Peyer's patch (tissue), 4 donors: ENCODE measurements around the gene SERINC1. TPM values are rescaled to one million over a fixed set of nuclear protein-coding genes. Genes with fewer than 3 reads are reported as not detected.
A peak's percentile ranks its signal among the peaks of the same experiment; 100 is the strongest.
"Not testable (repeated sequence)": the region's sequence is repeated elsewhere in the genome, so short reads cannot be mapped to it uniquely, and the experiment has no call there.

Source experiments
- DNase-seq, 3 donors: peaks; one replicate each; pipeline ENCODE4 v3.0.0-alpha.2; 2017 to 2019
- H3K27ac ChIP-seq, 4 donors: fragments of 200-600 bp; sonication (generic); one replicate each; pipeline ENCODE4 v1.5.1; 2016 to 2019
- H3K27me3 ChIP-seq, 2 donors: fragments of 200-600 bp; sonication (generic); one replicate each; pipeline ENCODE4 v1.5.1; 2019
- H3K36me3 ChIP-seq, 3 donors: fragments of 200-600 bp; sonication (generic); one replicate each; pipeline ENCODE4 v1.5.1; 2016 to 2019
- H3K4me1 ChIP-seq, 4 donors: fragments of 200-600 bp; sonication (generic); one replicate each; pipeline ENCODE4 v1.5.1; 2016 to 2019
- H3K4me3 ChIP-seq, 4 donors: fragments of 200-600 bp; sonication (generic); 1 replicate in 3 of 4; 2 replicates in 1 of 4; pipeline ENCODE4 v1.5.1; 2016 to 2019; ENCODE audit warnings: mild to moderate bottlenecking in 1 of 4
- H3K9me3 ChIP-seq, 4 donors: fragments of 200-600 bp; sonication (generic); one replicate each; pipeline ENCODE4 v1.5.1; 2016 to 2019; ENCODE audit warnings: mild to moderate bottlenecking in 1 of 4
- POLR2A ChIP-seq, 2 donors: fragments of 450-650 bp; IDR thresholded peaks; one replicate each; pipeline ENCODE4 v1.5.1; 2017; ENCODE audit warnings: antibody characterized with exemption in 2 of 2, mild to moderate bottlenecking in 2 of 2, moderate library complexity in 2 of 2
- total RNA-seq, 4 donors: library from RNA; depleted of rRNA; stranded (reverse); fragments of >200 nt; gene quantifications; one replicate each; pipeline ENCODE4 v1.1.0, GENCODE V29; 2016
- TF ChIP-seq, protein P1 (sequence below), 6 experiments: fragments of 450-650 bp in 4 of 6; fragments of 200-600 bp in 2 of 6; sonication (generic) in 1 of 6; IDR thresholded peaks; one replicate each; pipeline ENCODE4 v1.5.1; 2017 to 2019; ENCODE audit warnings: antibody characterized with exemption in 6 of 6, mild to moderate bottlenecking in 3 of 6, moderate library complexity in 1 of 6

The SERINC1 gene
- 100 to 1,000 TPM in 1 of 4 donors, 10 to 100 TPM in 3; 50.3 to 115 (median 70.0) TPM for total RNA-seq

GRCh38 chr6:122471107-122472021 lies at the start of gene SERINC1:
SERINC1 (minus strand) TSS chr6:122471807; CDS start chr6:122471737, 70 bp downstream.
- DNase-seq = peak; percentile 91 to 98 (median 95)
- Histone ChIP-seq H3K27me3 (no peaks in the 10 kb centered on the region), H3K4me3 (peak within 1 kb of the TSS; percentile 68 to 79 (median 73)), H3K4me1 (peaks cover 0 to 17% (median 0%) of the 10 kb centered on the region in 4 donors), H3K9me3 (no peaks in the 10 kb centered on the region), H3K36me3 (peaks cover 0 to 1% (median 0%) of the 10 kb centered on the region in 3 donors), H3K27ac (peak within 1 kb of the TSS; percentile 91 to 94 (median 93))
- TF ChIP-seq, protein P1, sequence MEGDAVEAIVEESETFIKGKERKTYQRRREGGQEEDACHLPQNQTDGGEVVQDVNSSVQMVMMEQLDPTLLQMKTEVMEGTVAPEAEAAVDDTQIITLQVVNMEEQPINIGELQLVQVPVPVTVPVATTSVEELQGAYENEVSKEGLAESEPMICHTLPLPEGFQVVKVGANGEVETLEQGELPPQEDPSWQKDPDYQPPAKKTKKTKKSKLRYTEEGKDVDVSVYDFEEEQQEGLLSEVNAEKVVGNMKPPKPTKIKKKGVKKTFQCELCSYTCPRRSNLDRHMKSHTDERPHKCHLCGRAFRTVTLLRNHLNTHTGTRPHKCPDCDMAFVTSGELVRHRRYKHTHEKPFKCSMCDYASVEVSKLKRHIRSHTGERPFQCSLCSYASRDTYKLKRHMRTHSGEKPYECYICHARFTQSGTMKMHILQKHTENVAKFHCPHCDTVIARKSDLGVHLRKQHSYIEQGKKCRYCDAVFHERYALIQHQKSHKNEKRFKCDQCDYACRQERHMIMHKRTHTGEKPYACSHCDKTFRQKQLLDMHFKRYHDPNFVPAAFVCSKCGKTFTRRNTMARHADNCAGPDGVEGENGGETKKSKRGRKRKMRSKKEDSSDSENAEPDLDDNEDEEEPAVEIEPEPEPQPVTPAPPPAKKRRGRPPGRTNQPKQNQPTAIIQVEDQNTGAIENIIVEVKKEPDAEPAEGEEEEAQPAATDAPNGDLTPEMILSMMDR (IDR thresholded peaks at IDR 0.05) = no peak
- peak; percentile 82 to 91 for TF ChIP-seq POLR2A (IDR thresholded peaks at IDR 0.05)

GRCh38 chr6:122511193-122511924 lies 39.8 kb upstream of the SERINC1 start:
- TF ChIP-seq POLR2A (IDR thresholded peaks at IDR 0.05) = no peak
- TF ChIP-seq, protein P1 (IDR thresholded peaks at IDR 0.05) = no peak
- no peaks in the 10 kb centered on the region for H3K9me3 ChIP-seq
- no peak overlapping the region for H3K27ac ChIP-seq
- no peak overlapping the region for H3K4me3 ChIP-seq
- no peaks in the 10 kb centered on the region for H3K4me1 ChIP-seq
- DNase-seq = no peak
- no peaks in the 10 kb centered on the region for H3K36me3 ChIP-seq
- H3K27me3 ChIP-seq = no peaks in the 10 kb centered on the region

GRCh38 chr6:122505170-122505569 lies 33.6 kb upstream of the SERINC1 start:
- H3K4me1 ChIP-seq, DNase-seq, H3K4me3 ChIP-seq, H3K27ac ChIP-seq, H3K36me3 ChIP-seq, H3K27me3 ChIP-seq: not testable (repeated sequence)
- peaks cover 0 to 16% (median 4%) of the 10 kb centered on the region in 4 donors for H3K9me3 ChIP-seq

DNA sequence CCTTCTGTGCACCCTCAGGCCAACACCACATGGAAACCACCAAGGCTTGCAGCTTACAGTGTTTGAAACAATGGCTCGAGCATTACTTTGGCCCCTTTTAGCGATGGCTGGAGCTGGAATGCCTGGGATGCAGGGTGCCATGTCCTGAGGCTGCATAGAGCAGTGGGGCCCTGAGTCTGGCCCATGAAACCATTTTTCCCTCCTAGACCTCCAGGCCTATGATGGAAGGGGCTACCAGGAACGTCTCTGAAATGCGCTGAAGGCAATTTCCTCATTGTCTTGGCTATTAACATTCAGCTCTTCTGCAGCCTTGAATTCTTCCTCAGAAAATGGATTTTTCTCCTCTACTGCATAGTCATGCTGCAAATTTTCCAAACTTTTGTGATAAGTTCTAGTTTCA lies 29.9 kb upstream of the SERINC1 start:
- TF ChIP-seq POLR2A (IDR thresholded peaks at IDR 0.05) = no peak
- TF ChIP-seq, protein P1 (IDR thresholded peaks at IDR 0.05) = no peak
- Histone ChIP-seq H3K4me1 (no peaks in the 10 kb centered on the region), H3K4me3 (no peak overlapping the region), H3K36me3 (no peaks in the 10 kb centered on the region), H3K27me3 (no peaks in the 10 kb centered on the region), H3K9me3 (peaks cover 0 to 16% (median 4%) of the 10 kb centered on the region in 4 donors), H3K27ac (no peak overlapping the region)
- DNase-seq = no peak

GRCh38 chr6:122495612-122496011 lies 24.0 kb upstream of the SERINC1 start:
- H3K4me1 ChIP-seq = no peaks in the 10 kb centered on the region
- no peak for DNase-seq
- TF ChIP-seq, protein P1 (IDR thresholded peaks at IDR 0.05) = no peak
- TF ChIP-seq POLR2A (IDR thresholded peaks at IDR 0.05) = no peak
- no peaks in the 10 kb centered on the region for H3K36me3 ChIP-seq
- H3K27me3 ChIP-seq = no peaks in the 10 kb centered on the region
- no peak overlapping the region for H3K4me3 ChIP-seq
- H3K9me3 ChIP-seq = no peaks in the 10 kb centered on the region
- no peak overlapping the region for H3K27ac ChIP-seq
